Endometrial microvascular endothelial cells (primary cell): Measurements from ENCODE around the gene USP3. TPM values are rescaled to one million over a fixed set of nuclear protein-coding genes. Genes with fewer than 3 reads are reported as not detected.
"Not testable (repeated sequence)": the region's sequence is repeated elsewhere in the genome, so short reads cannot be mapped to it uniquely, and the experiment has no call there.

Experiments
- in situ Hi-C: cut with HindIII; loops from 2 replicates; pipeline ENCODE4 v1.10.0; 2017; ENCODE audit warnings: low sequenced_read_pairs, low pct_unique_long_range_greater_than_20kb; ENCODE audit errors: inconsistent ontology term
- total RNA-seq: library from RNA; depleted of rRNA; stranded (reverse); fragments of >200 nt; gene quantifications from one replicate; pipeline ENCODE4 v1.2.3, GENCODE V29; 2015; ENCODE audit errors: inconsistent ontology term

The USP3 gene
- total RNA-seq, 1 donor from 2014 or later = 35.1 TPM

DNA sequence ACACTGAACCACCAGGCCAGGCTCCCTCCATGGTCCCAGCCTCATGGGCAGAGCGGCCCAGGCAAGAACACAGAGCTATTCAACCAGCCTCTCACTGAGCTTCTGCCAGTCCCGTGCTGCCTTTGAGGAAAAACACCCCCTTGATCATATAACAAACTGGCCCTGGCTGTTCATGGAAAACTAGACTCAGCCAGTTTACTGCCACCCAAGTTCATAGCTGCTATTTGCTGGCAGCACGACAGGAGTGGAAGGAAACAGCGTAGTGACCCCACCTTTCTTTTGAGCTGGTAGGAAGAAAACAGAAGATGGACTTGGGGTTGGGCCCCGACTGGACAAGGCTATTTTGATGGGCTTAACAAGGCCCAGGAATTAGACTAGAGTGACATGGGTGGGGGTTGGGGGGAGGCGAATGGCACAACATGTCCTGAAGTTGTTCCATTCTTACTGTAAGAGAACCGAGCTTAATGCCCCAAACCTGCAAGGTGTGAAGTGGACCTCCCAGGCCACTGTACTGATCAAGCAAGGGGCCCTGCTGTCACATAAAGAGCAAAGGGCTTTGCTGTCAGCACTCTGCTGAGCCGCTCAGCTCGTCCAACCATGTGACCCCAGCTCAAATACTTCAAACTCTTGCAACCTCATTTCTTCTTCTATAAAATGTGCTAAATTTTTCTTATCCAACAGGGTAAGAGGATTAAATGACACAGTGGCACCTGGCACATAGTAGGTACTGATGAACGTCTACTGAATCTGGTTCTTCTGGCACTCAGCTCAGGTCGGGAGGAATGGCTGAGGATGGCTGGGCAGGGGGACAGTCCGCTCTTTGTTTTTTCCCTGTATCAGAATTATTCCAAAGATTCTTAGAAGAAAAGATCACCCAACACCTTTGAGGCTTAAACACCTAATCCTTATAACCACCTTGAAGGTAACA lies 94.3 kb downstream of the USP3 start:
- in situ Hi-C loops = no loop called here

DNA sequence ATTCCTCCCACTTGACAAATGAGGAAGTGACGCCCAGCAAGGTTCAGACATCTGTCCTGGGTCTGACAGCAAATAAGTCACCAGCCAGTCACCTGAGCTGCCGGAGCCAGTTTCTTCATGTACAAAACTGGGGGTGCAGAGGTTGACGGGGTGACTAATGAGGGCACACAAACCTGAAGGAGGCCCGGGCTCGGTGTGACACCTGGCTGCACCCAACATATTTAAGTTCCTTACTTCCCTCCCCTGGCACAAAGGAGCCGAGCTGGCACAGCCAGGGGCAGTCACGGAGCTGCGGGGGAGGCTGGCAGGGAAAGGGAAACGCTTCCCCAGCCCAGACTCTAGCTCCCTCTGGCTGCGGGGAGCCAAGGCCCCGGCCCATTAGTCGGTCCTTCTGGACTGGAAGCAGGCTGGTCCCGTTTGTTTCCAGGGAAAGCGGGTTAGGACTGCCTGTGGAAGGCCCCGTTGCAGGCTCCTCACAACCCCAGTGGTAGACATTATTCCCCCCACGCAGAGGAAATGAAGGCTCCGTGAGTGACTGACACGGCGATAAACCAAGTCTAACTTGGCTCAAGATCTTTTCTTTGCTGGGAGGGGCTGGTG lies 95.1 kb downstream of the USP3 start:
- in situ Hi-C loops = no loop called here

DNA sequence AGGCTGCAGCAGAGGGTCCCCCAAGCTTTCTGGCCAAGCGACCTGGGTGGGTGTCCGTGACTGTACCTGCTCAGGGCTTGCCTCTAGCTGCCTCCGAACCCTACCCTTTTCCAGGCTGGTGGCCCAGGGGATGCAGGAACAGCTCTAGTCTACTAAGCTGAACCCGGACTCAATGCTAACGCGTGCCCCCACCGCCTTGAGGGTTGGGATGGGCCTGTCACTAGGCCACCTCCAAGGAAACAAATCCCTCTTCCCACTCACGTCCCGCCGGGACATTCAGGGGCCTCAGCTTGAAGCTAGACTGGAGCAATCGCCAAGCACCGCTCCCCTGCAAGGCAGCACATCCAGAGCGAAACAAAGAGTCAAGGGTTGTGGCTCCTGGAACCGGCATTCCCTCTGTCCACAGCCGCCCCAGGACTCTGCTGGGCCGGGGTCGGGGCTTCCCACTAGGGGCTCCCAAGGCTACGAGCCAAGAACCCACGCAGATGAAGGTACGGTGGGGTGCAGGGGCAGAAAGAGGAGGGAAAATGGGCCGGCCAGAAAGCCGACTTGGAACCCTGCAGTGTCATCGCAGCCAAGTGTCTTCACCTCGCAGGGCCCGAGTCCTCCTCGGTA lies 95.7 kb downstream of the USP3 start:
- in situ Hi-C loops = no loop called here

DNA sequence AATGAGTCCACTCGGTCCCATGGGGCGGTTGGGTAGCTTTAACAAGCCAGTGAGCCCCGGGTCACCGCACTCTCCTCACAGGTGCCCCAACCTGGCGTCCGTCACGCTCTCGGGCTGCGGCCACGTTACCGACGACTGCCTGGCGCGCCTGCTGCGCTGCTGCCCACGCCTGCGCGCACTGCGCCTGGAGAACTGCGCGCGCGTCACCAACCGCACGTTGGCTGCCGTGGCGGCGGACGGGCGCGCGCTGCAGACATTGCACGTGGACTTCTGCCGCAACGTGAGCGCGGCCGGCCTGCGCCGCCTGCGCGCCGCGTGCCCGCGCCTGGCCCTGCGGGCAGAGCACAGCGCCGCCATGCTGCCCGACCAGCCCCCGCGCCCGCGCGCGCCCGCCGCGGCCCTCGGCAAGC lies 96.2 kb downstream of the USP3 start:
- in situ Hi-C loops = no loop called here

DNA sequence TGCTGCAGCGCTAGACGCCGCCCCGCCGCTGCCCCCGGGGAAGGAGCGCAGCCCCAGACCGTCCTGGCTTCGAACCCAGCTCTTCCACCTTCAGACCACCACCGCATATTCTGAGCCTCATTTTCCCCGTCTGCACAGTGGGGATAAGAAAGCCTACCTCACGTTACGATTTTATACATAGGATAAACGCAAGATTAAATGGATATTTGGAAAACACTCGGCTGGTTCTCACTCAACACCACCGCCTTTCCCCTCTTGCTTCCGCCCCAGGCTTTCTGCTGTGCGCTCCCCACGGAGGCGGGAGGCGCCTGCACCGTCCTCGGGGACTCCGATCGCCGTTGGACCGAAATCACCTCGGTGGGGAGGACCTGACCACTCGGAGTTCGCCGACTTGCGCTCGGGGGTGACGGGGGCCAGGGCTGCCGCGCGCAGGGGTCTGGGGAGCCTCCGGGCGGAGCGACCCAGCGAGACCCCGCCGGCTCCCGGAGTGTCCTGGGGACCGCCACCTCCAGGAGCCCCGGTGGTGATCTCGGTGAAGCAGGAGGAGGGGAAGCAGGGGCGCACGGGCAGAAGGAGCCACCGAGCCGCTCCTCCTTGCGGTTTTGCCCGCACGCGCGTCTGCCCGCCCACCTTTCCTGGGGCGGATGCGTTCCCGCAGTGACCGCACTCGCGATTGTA lies 96.8 kb downstream of the USP3 start:
- in situ Hi-C loops = no loop called here

DNA sequence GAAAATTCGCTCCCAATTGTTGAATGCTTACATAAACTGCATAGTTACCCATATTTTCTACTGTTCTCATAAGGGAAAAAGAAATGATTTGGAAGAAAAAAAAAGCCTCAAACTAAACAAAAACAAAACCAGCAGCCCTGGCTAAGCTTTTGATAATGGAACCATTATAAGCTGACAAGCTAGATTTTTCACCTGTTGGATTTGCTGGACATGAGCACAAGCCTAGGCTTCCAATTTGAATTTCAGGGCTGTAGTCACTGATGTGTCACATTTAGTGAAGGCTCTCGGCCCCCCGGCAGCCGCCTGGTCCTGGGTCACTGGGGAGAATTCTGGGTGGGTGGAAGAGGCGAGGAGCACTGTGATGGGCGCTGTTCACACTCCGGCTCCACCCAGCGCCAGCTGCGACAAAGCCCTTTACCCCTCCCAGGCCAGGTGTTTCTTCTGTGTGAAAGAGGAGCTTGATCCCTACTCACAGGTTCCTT lies 97.4 kb downstream of the USP3 start:
- in situ Hi-C loops = no loop called here

DNA sequence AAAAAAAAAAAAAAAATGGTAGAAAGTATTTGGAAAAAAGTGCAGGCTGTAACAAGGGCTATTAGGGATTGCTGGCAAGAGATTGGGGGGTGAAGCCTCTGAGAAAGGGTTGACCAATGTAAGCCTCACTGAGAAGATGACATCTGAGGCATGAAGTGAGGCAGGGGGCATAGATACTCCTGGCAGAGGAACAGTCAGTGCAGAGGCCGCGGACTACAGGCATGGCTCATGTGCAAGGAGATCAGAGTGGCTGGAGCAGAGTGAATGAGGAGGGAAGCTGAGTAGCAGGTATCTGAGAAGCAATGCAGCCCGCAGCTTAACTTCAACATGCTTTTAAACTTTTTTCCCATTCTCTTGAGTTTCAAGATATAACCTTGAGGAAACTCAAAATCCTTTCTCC lies 98.2 kb downstream of the USP3 start:
- in situ Hi-C loops = no loop called here

DNA sequence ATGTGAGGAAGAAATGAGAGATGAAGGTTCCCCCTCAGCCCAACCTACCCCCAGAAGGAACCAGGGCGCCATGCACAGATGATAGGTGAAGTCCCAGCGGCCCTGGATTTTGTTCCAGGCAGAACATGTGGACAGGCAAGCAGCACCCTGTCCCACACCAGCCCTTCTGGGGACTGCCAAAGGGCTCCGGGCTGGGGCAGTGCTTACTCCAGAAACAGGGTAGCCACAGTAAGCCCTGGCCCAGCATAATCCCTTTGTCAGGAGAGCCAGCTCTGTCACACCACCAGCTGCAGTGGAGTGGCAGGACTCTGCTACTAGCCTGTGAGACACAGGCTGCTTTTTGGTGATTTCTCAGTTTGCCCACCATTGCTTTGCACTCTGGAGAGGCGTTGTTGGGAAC lies 99.1 kb downstream of the USP3 start:
- in situ Hi-C loops = no loop called here

DNA sequence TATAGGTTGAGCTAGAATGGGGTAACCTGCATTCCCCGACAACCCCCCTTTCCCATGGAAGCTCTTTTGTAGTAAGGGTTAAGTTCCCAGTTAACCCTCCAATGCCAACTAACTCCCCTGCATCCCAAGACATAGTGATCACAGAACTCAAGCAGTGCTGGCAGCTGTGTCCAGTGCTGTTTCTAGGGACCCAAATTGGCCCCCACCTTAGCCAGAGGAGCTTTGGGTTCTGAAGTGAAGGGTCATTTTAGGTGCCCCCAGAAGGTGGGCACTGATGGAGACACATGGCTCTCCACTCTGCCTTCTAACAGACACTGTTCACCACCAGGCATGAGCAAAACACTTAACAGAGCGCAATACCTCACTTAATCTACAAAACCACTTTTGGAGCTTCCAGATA lies 99.9 kb downstream of the USP3 start:
- in situ Hi-C loops = no loop called here

DNA sequence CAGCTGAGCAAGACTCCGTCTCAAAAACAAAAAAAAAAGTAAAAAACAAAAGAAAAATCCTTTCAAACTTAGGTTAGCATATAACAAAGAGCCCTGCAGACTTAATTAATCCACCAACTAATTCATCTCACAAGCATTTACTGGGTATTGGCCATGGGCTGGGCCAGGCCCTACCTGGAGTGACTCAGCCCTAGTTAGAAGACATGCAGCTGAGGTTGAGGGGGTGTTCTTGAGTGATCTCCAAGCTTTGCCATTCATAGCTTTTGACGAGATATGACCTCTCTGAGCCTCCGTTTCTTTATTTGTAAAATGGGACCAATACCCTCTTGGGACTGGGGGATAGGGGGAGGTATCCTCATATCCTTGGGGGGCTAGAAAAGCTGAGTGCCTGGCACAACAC lies 100.6 kb downstream of the USP3 start:
- in situ Hi-C loops = no loop called here

DNA sequence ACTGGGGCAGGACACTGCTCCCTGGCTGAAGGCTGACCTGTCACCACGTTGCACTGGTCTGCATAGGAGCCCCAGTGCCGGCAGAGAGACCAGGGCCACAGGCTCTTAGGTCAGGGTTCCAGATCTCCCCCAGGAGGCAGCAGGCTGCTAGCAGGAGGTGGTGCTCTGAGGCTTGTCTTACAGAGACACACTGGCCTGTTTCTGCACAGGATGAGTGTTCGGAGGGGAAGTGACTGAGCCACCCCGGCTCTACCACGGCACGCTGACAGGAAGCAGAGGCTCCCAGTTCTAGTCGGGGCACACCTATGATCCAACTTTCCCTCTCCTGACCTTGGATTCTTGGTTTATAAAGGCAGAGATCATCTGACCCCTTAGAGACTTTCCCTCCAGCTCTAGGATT lies 101.4 kb downstream of the USP3 start:
- in situ Hi-C loops = no loop called here

DNA sequence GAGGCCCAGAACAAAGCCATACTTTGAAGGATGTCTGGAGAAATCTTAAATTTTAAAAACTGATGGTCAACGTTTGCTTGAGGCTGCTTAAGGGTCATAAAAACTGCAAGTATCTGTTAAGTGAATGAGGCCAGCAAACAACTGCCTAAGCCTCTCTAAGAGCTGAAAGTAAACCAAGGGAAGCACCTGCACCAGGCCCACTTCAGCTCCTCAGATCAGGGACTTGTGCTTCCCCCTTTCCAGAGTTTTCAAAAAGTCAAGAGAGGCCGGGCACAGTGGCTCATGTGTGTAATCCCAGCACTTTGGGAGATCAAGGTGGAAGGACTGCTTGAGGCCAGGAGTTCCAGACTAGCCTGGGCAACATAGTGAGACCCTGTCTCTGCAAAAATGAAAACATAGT lies 101.9 kb downstream of the USP3 start:
- in situ Hi-C loops = no loop called here

DNA sequence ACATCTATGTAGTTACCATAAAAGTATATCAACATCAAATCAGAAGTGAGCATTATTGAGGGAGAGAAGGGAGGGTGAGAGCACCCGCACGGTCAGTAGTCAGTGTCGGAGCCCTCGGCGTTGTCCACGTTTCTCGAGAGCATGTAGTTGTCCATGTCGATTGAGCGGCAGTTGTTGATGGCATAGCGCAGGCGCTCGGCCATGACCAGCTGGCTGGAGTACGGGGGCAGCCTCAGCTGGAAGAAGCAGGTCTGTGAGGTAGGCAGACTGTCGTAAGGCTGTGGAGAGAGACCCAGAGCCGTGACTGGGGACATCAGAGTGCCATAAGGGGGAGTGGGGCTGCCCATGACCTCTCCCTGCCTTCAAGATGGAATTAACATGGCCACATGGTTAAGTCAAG lies 104.6 kb downstream of the USP3 start:
- in situ Hi-C loops = no loop called here

DNA sequence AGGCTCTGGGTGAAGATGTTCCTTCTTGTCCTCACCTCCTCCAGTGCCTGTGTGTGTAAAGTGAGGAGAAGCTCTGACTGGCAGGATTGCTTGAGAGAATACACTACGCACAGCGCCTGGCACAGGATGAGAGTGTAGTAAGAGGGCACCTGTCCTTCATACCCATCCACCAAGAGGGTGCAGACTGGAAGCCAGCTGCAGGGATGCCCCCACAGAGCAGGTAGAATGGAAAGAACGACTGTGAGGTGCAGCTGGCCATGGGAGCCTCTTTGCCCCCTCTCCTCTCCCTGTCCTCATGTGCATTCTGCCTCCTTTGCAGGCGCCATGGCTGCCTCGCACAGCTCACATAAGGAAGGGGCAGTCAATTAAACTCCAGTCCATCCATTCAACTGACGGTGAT lies 105.1 kb downstream of the USP3 start:
- in situ Hi-C loops = no loop called here

DNA sequence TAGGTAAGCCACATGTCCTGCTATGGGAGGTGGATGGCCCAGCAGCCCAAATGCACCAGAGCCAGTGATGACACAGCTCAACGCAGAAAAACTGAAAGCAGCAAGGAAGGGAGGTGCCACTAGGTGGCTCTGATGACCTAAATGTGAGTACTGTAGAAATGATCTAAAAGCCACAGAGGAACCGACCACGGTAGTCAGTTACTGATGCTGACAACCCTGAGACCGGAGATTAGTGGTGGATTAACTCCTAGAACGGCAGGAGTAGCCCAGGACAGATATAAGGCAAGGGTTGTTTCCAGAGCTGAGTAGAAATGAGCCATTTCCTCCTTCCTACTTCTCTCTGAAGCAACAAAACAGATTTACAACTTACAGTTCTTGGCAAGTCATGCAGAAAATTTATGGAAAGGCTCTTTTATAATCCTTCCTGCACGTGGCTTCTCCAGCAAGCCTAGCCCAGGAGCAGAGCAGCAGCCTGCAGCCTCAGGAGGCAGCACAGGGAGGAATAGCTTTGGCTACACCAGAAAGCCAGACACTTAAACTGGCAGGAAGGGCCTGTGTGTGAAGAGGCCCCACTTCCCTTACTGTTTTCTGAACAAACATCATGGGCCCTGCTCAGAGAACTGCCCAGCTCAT lies 105.9 kb downstream of the USP3 start:
- in situ Hi-C loops = no loop called here

DNA sequence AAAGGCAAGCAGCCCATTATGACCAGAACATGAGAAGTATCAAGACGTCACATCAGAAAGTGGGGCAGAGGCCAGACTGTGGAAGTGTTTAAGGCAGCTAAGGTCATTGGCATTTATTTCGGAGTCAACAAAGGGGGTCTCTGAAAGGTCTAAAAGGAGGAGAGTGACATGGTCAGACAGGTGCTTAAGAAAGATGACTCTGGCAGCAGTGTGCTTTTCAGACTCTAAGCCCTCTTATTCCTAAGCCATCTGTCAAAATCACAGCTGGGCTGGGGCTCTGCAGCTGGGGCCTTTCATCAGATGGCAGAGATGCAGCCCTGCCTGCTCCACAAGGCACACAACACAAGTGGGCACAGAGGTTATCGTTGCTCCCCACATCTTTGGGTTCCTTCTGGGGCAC lies 106.8 kb downstream of the USP3 start:
- in situ Hi-C loops = no loop called here

DNA sequence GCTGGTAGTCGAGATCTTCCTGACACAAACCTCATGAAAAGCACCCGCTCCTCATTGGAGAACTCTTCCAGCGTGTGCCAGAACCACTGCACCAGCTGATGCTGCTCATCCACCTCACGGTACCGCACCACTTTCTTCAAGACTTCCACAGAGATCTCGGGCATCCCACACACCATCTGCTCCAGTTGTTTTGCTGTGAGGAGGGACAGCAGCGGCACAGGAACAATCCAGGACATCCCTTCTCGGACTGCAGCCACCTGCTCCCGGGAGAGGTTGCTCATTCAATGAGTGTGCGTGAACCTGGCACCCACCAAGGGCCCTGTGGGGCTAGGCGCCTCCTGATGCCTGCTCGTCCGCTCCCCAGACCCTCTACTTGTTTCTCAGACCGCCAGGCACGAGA lies 107.9 kb downstream of the USP3 start:
- in situ Hi-C loops = no loop called here

DNA sequence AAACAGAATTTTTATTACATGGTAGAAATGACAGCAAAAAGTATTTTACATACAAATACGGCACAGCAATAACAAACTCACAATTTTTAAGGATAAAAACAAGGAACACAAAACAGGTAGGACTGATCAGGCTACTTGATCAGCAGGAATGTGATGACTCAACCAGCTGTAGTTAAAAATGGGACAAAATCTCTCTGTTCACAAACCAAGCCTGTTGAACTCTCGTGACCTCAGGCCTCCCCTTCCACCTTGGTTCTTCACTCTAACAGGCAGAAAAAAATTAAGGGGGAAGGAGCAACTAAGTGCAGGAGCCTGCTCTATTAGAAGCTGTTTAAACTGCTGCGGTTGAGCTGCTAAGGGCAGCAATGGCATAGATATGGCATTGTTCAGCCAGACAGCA lies 111.5 kb downstream of the USP3 start:
- in situ Hi-C loops = no loop called here

DNA sequence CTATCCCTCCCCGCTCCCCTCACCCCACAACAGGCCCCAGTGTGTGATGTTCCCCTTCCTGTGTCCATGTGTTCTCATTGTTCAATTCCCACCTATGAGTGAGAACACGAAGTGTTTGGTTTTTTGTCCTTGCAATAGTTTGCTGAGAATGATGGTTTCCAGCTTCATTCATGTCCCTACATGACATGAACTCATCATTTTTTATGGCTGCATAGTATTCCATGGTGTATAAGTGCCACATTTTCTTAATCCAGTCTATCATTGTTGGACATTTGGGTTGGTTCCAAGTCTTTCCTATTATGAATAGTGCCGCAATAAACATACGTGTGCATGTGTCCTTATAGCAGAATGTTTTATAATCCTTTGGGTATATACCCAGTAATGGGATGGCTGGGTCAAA lies 112.8 kb downstream of the USP3 start:
- in situ Hi-C loops = not testable (repeated sequence)
